ENCODE measurements around the gene LAMC2. TPM values are rescaled to one million over a fixed set of nuclear protein-coding genes. Genes with fewer than 3 reads are reported as not detected.

LAMC2 gene
- total and polyA plus RNA-seq, 2 of the 13 experiments (the other 11 are each of a cell fraction or from before 2014, with no cell fraction given): 0.03 TPM; not detected in 1

GRCh38 chr1:183152180-183152579 lies 33.9 kb upstream of the LAMC2 start:
- Histone ChIP-seq H3K4me3 (replicated peaks in 1 of 3; ENCODE audit: insufficient read depth in 1 of 3, low read depth in 2 of 3, low read length in 3 of 3) (no peak overlapping the region), H3K4me1 (ENCODE audit: insufficient read depth, low read length) (peaks cover 7% of the 10 kb centered on the region; the same call in 1 of the 2 replicates), H3K9me3 (ENCODE audit: low read length) (no peaks in the 10 kb centered on the region), H3K27me3 (ENCODE audit: control insufficient read depth in 1 of 2, insufficient read depth in 2 of 2, low read length in 2 of 2) (no peaks in the 10 kb centered on the region), H3K36me3 (replicated peaks in 1 of 2; ENCODE audit: control insufficient read depth in 1 of 2, insufficient read depth in 2 of 2, low read length in 2 of 2) (no peaks in the 10 kb centered on the region), H3K4me2 (ENCODE audit: low read depth, low read length) (no peak overlapping the region), H3K9ac (ENCODE audit: insufficient read depth, low read depth, low read length) (no peak overlapping the region), H4K20me1 (ENCODE audit: insufficient read depth, low read length) (no peaks in the 10 kb centered on the region), H3K79me2 (ENCODE audit: insufficient read depth, low read length) (no peaks in the 10 kb centered on the region), H3K27ac (ENCODE audit: extremely low read length, insufficient read depth, low read length) (no peak overlapping the region), H2AFZ (ENCODE audit: low read length) (no peak overlapping the region)
- ChIA-PET CTCF (ENCODE audit: low intra/inter-chr PET ratio, low total read pairs) (no interaction called here), POLR2A (no interaction called here)
- WGBS (ENCODE audit: low lambda C conversion rate): 60% methylated on average over 7 of the region's 7 CpGs
- intact Hi-C loops (cut with micrococcal nuclease; ENCODE audit: unreplicated experiment): no loop called here
- DNase-seq (ENCODE audit: low spot score) (no peak), ATAC-seq (no peak), FAIRE-seq (no peak)
- no TSS peak for BruUV-seq (replicated peaks)
- TF ChIP-seq ZBTB44 (CRISPR knock-in tag; IDR thresholded peaks at IDR 0.05): no peak
- TF ChIP-seq SKI (IDR thresholded peaks at IDR 0.05; ENCODE audit: partially characterized antibody): no peak
- no peak for TF ChIP-seq ZNF136 (CRISPR knock-in tag; IDR thresholded peaks at IDR 0.05; ENCODE audit: low read depth)
- no peak for TF ChIP-seq ZNF713 (CRISPR knock-in tag; IDR thresholded peaks at IDR 0.05)
- no peak for TF ChIP-seq ZNF484 (CRISPR knock-in tag; IDR thresholded peaks at IDR 0.05; ENCODE audit: borderline replicate concordance, low read depth)
- TF ChIP-seq GTF2F1 (IDR thresholded peaks at IDR 0.05; ENCODE audit: low read length): no peak
- TF ChIP-seq ZNF264 (CRISPR knock-in tag; IDR thresholded peaks at IDR 0.05): no peak
- no peak for TF ChIP-seq ZNF792 (CRISPR knock-in tag; IDR thresholded peaks at IDR 0.05)
- no peak for TF ChIP-seq CEBPZ (IDR thresholded peaks at IDR 0.05; ENCODE audit: low read length)
- no peak for TF ChIP-seq ZFX (CRISPR knock-in tag; IDR thresholded peaks at IDR 0.05; ENCODE audit: low read depth)
- TF ChIP-seq ZNF724P (CRISPR knock-in tag; IDR thresholded peaks at IDR 0.05; ENCODE audit: borderline replicate concordance): no peak
- no peak for TF ChIP-seq SIX4 (CRISPR knock-in tag; IDR thresholded peaks at IDR 0.05)
- no peak for TF ChIP-seq FOXM1 (CRISPR knock-in tag; IDR thresholded peaks at IDR 0.05)
- no peak for TF ChIP-seq RNF2 (conservative IDR thresholded peaks at IDR 0.05; ENCODE audit: low read depth)
- no peak for TF ChIP-seq SIX1 (CRISPR knock-in tag; IDR thresholded peaks at IDR 0.05; ENCODE audit: borderline replicate concordance)
- in situ Hi-C loops (cut with HindIII; ENCODE audit: extremely low pct_ligation_motif_present, low pct_unique_long_range_greater_than_20kb): no loop called here
